Measurements from ENCODE around the gene CAB39L.

Gene CAB39L

GRCh38 chr13:49441846-49442245, 2.0 kb downstream of the CAB39L start:
- H3K4me3 ChIP-seq: no peak overlapping the region
- no peaks in the 10 kb centered on the region for H3K27me3 ChIP-seq
- H3K27ac ChIP-seq: no peak overlapping the region
- DNase-seq: no peak
- H3K9me3 ChIP-seq: no peaks in the 10 kb centered on the region
- peaks cover 0 to 26% (median 8%) of the 10 kb centered on the region in 4 donors for H3K4me1 ChIP-seq
- intact Hi-C loops (cut with DNase I; ENCODE audit: low total_unique reads): loop anchor here (10.0 kb wide), 1 partner anchor 143 kb away; the partner anchor contains the start of gene RCBTB1
- TF ChIP-seq CTCF (IDR thresholded peaks at IDR 0.05): no peak
- no peaks in the 10 kb centered on the region for H3K36me3 ChIP-seq

GRCh38 chr13:49441312-49441711, 2.6 kb downstream of the CAB39L start:
- Histone ChIP-seq H3K9me3 (no peaks in the 10 kb centered on the region), H3K4me3 (no peak overlapping the region), H3K4me1 (peaks cover 0 to 26% (median 6%) of the 10 kb centered on the region in 4 donors), H3K27ac (no peak overlapping the region), H3K36me3 (no peaks in the 10 kb centered on the region), H3K27me3 (no peaks in the 10 kb centered on the region)
- intact Hi-C loops (cut with DNase I; ENCODE audit: low total_unique reads): loop anchor here (10.0 kb wide), 1 partner anchor 143 kb away; the partner anchor contains the start of gene RCBTB1
- TF ChIP-seq CTCF (IDR thresholded peaks at IDR 0.05): no peak
- no peak for DNase-seq

- intact Hi-C loops (cut with DNase I; ENCODE audit: low total_unique reads): loop anchor here (10.0 kb wide), 1 partner anchor 145 kb away; the partner anchor contains the start of gene RCBTB1
- no peaks in the 10 kb centered on the region for H3K9me3 ChIP-seq
- no peak overlapping the region for H3K27ac ChIP-seq
- no peak for DNase-seq
- H3K36me3 ChIP-seq: no peaks in the 10 kb centered on the region
- H3K4me3 ChIP-seq: no peak overlapping the region
- TF ChIP-seq CTCF (IDR thresholded peaks at IDR 0.05): no peak
- H3K4me1 ChIP-seq: peaks cover 0 to 22% (median 0%) of the 10 kb centered on the region in 4 donors
- H3K27me3 ChIP-seq: no peaks in the 10 kb centered on the region
Measured at GRCh38 chr13:49439609-49440008, 4.3 kb downstream of the CAB39L start.

GRCh38 chr13:49437705-49438104, 6.2 kb downstream of the CAB39L start:
- Histone ChIP-seq H3K27ac (peak overlapping the region; percentile 34), H3K4me3 (no peak overlapping the region), H3K9me3 (no peaks in the 10 kb centered on the region), H3K4me1 (peaks cover 0 to 17% (median 0%) of the 10 kb centered on the region in 4 donors), H3K27me3 (no peaks in the 10 kb centered on the region), H3K36me3 (peaks cover 0 to 11% (median 6%) of the 10 kb centered on the region in 3 donors)
- no peak for DNase-seq
- intact Hi-C loops (cut with DNase I; ENCODE audit: low total_unique reads): loop anchor here (2.0 kb wide), 1 partner anchor 133 kb away; no protein-coding TSS in a partner anchor
- TF ChIP-seq CTCF (IDR thresholded peaks at IDR 0.05): no peak

GRCh38 chr13:49436890-49437289, 7.0 kb downstream of the CAB39L start:
- Histone ChIP-seq H3K9me3 (no peaks in the 10 kb centered on the region), H3K4me1 (peaks cover 0 to 13% (median 0%) of the 10 kb centered on the region in 4 donors), H3K27me3 (no peaks in the 10 kb centered on the region), H3K4me3 (no peak overlapping the region), H3K27ac (peak overlapping the region; percentile 34 to 37), H3K36me3 (peaks cover 0 to 17% (median 7%) of the 10 kb centered on the region in 3 donors)
- peak; percentile 20 to 59 for TF ChIP-seq CTCF (IDR thresholded peaks at IDR 0.05)
- intact Hi-C loops (cut with DNase I; ENCODE audit: low total_unique reads): loop anchor here (2.0 kb wide), 1 partner anchor 132 kb away; no protein-coding TSS in a partner anchor
- DNase-seq: peak; percentile 51 to 69
